ENCODE results near the gene HOXC13. TPM values are rescaled to one million over a fixed set of nuclear protein-coding genes. Genes with fewer than 3 reads are reported as not detected.

Gene HOXC13
- total RNA-seq, 2 donors from 2014 or later = not detected

DNA sequence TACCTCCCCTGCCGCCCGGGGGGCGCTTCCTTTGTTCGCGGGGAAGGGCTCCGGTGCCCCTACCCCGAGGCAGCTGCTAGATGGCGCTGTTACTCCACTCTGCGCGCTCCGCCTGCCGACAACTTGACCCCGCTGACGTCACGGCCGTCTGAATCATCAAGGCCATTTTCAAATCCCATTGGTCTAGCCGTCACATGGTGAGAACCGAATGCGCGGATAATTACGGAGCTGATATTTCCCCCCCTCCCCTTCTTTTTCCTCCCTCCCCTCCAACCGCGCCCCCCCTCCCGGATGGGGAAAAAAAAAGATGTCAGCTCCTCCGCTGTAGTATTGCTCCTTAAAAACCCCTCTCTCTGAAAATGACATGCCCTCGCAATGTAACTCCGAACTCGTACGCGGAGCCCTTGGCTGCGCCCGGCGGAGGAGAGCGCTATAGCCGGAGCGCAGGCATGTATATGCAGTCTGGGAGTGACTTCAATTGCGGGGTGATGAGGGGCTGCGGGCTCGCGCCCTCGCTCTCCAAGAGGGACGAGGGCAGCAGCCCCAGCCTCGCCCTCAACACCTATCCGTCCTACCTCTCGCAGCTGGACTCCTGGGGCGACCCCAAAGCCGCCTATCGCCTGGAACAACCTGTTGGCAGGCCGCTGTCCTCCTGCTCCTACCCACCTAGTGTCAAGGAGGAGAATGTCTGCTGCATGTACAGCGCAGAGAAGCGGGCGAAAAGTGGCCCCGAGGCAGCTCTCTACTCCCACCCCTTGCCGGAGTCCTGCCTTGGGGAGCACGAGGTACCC lies 46.5 kb downstream of the HOXC13 start, which contains the start of gene HOXC10:
HOXC10 (plus strand) TSS at position 246 of the 791 bp plus-strand sequence; CDS start at position 360, 114 bp downstream.
- Mint-ChIP-seq H3K4me3 (no peak within 1 kb of the TSS), H3K27ac (no peak within 1 kb of the TSS)

DNA sequence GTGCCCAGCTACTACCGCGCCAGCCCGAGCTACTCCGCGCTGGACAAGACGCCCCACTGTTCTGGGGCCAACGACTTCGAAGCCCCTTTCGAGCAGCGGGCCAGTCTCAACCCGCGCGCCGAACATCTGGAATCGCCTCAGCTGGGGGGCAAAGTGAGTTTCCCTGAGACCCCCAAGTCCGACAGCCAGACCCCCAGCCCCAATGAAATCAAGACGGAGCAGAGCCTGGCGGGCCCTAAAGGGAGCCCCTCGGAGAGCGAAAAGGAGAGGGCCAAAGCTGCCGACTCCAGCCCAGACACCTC lies 47.0 kb downstream of the HOXC13 start:
- WGBS, 2 experiments (ENCODE audit: insufficient coverage in 1 of 2, insufficient read length in 1 of 2) = 47 to 56% methylated on average over 17 to 21 of the region's 21 CpGs
- H3K27me3 ChIP-seq (ENCODE audit: control insufficient read depth, insufficient read depth, low read length, poor library complexity, severe bottlenecking) = peaks cover 100% of the 10 kb centered on the region
- no peaks in the 10 kb centered on the region for H3K4me1 ChIP-seq (ENCODE audit: control insufficient read depth, insufficient read depth, low read length)
- peaks cover 100% of the 10 kb centered on the region for H3K27me3 Mint-ChIP-seq (ENCODE audit: insufficient read depth)
- peaks cover 16% of the 10 kb centered on the region for H3K9me3 Mint-ChIP-seq
- no peak overlapping the region for H3K4me3 Mint-ChIP-seq
- no peak overlapping the region for H3K9ac ChIP-seq (ENCODE audit: extremely low read depth, low read length, poor library complexity, severe bottlenecking)
- no peak overlapping the region for H3K4me3 ChIP-seq (ENCODE audit: low read length)
- no peaks in the 10 kb centered on the region for H3K36me3 ChIP-seq (ENCODE audit: control insufficient read depth, insufficient read depth, low read length)
- no peaks in the 10 kb centered on the region for H3K4me1 Mint-ChIP-seq
- TF ChIP-seq, protein P1, sequence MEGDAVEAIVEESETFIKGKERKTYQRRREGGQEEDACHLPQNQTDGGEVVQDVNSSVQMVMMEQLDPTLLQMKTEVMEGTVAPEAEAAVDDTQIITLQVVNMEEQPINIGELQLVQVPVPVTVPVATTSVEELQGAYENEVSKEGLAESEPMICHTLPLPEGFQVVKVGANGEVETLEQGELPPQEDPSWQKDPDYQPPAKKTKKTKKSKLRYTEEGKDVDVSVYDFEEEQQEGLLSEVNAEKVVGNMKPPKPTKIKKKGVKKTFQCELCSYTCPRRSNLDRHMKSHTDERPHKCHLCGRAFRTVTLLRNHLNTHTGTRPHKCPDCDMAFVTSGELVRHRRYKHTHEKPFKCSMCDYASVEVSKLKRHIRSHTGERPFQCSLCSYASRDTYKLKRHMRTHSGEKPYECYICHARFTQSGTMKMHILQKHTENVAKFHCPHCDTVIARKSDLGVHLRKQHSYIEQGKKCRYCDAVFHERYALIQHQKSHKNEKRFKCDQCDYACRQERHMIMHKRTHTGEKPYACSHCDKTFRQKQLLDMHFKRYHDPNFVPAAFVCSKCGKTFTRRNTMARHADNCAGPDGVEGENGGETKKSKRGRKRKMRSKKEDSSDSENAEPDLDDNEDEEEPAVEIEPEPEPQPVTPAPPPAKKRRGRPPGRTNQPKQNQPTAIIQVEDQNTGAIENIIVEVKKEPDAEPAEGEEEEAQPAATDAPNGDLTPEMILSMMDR (conservative IDR thresholded peaks at IDR 0.05) = no peak
- H3K27ac ChIP-seq (ENCODE audit: low read depth, low read length) = no peak overlapping the region
- no peaks in the 10 kb centered on the region for H3K36me3 Mint-ChIP-seq (ENCODE audit: low read depth)
- peaks cover 8% of the 10 kb centered on the region for H3K9me3 ChIP-seq (ENCODE audit: control insufficient read depth, low read length)
- H3K27ac Mint-ChIP-seq = no peak overlapping the region
- no peak for DNase-seq

More for the DNA sequence above, 46.5 kb downstream of the HOXC13 start, which contains the start of gene HOXC10:
- H3K27ac ChIP-seq (ENCODE audit: low read depth, low read length) = no peak within 1 kb of the TSS
- peaks cover 16% of the 10 kb centered on the region for H3K9me3 Mint-ChIP-seq
- no peaks in the 10 kb centered on the region for H3K36me3 Mint-ChIP-seq (ENCODE audit: low read depth)
- peak; percentile 97 for DNase-seq
- no peaks in the 10 kb centered on the region for H3K4me1 ChIP-seq (ENCODE audit: control insufficient read depth, insufficient read depth, low read length)
- H3K9me3 ChIP-seq (ENCODE audit: control insufficient read depth, low read length) = peaks cover 8% of the 10 kb centered on the region
- no peak within 1 kb of the TSS for H3K9ac ChIP-seq (ENCODE audit: extremely low read depth, low read length, poor library complexity, severe bottlenecking)
- peaks cover 100% of the 10 kb centered on the region for H3K27me3 ChIP-seq (ENCODE audit: control insufficient read depth, insufficient read depth, low read length, poor library complexity, severe bottlenecking)
- TF ChIP-seq, protein P1 (conservative IDR thresholded peaks at IDR 0.05) = peak; percentile 72
- H3K4me3 ChIP-seq (ENCODE audit: low read length) = no peak within 1 kb of the TSS
- H3K36me3 ChIP-seq (ENCODE audit: control insufficient read depth, insufficient read depth, low read length) = no peaks in the 10 kb centered on the region
- 30 to 34% methylated on average over 19 to 55 of the region's 55 CpGs for WGBS, 2 experiments (ENCODE audit: insufficient coverage in 1 of 2, insufficient read length in 1 of 2)
- H3K4me1 Mint-ChIP-seq = no peaks in the 10 kb centered on the region
- H3K27me3 Mint-ChIP-seq (ENCODE audit: insufficient read depth) = peaks cover 100% of the 10 kb centered on the region

DNA sequence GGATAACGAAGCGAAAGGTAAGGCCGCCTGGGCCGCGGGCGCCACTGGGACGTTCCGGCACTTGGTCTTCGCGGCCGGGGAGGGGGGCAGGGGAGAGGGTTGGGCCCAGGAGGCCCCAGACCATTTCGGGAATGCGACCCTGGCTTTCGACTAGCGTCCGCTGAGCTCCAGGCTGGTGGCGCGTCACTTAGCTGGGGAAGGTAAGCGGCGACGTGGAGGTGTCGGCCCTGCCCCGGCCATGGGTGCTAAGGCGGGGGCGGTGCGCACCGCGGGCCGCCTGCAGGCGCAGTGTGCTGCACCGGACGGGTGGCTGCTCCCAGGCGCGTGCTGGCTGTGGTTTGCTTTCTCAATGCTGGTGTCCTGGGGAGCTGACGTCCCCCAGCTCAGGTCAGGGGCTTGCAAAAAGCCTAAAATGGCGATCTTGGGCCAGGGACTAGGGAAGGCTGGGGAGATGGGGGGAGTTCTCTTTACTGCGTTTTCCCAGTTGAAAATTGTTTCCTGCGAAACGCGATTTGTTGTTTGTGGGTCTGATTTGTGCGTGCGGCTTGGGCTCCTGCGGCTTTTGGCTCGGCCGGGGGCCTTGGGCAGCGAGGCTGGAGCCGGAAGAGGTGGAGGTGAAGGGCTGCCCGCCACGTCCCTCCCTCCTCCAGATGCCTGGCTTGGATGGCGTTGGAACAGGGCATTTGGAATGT lies 47.5 kb downstream of the HOXC13 start:
- Mint-ChIP-seq H3K9me3 (peaks cover 16% of the 10 kb centered on the region), H3K27ac (no peak overlapping the region), H3K36me3 (ENCODE audit: low read depth) (no peaks in the 10 kb centered on the region), H3K27me3 (ENCODE audit: insufficient read depth) (peaks cover 100% of the 10 kb centered on the region), H3K4me3 (no peak overlapping the region), H3K4me1 (no peaks in the 10 kb centered on the region)
- Histone ChIP-seq H3K36me3 (ENCODE audit: control insufficient read depth, insufficient read depth, low read length) (no peaks in the 10 kb centered on the region), H3K27ac (ENCODE audit: low read depth, low read length) (no peak overlapping the region), H3K9me3 (ENCODE audit: control insufficient read depth, low read length) (peaks cover 8% of the 10 kb centered on the region), H3K9ac (ENCODE audit: extremely low read depth, low read length, poor library complexity, severe bottlenecking) (no peak overlapping the region), H3K4me3 (ENCODE audit: low read length) (no peak overlapping the region), H3K4me1 (ENCODE audit: control insufficient read depth, insufficient read depth, low read length) (no peaks in the 10 kb centered on the region), H3K27me3 (ENCODE audit: control insufficient read depth, insufficient read depth, low read length, poor library complexity, severe bottlenecking) (peaks cover 100% of the 10 kb centered on the region)
- DNase-seq = peak; percentile 82
- WGBS, 2 experiments (ENCODE audit: insufficient coverage in 1 of 2, insufficient read length in 1 of 2) = 12% methylated on average over 13 to 49 of the region's 50 CpGs
- TF ChIP-seq, protein P1 (conservative IDR thresholded peaks at IDR 0.05) = no peak

Measured in endodermal cell (in vitro differentiated cells).